ENCODE measurements around the gene HSPA1B.
A peak's percentile ranks its signal among the peaks of the same experiment; 100 is the strongest.
"Not testable (repeated sequence)": the region's sequence is repeated elsewhere in the genome, so short reads cannot be mapped to it uniquely, and the experiment has no call there.

The HSPA1B gene

DNA sequence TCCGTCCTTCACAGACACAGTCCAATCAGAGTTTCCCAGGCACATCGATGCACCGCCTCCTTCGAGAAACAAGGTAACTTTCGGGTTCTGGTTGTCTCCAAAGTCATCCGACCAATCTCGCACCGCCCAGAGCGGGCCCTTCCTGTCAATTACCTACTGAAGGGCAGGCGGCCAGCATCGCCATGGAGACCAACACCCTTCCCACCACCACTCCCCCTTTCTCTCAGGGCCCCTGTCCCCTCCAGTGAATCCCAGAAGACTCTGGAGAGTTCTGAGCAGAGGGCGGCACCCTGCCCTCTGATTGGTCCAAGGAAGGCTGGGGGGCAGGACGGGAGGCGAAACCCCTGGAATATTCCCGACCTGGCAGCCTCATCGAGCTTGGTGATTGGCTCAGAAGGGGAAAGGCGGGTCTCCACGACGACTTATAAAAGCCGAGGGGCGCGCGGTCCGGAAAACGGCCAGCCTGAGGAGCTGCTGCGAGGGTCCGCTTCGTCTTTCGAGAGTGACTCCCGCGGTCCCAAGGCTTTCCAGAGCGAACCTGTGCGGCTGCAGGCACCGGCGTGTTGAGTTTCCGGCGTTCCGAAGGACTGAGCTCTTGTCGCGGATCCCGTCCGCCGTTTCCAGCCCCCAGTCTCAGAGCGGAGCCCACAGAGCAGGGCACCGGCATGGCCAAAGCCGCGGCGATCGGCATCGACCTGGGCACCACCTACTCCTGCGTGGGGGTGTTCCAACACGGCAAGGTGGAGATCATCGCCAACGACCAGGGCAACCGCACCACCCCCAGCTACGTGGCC lies at the start of gene HSPA1B:
Gene HSPA1B (plus strand): TSS at position 453 of the 794 bp plus-strand sequence. CDS start 213 bp downstream, at position 666.
- no peak for DNase-seq

DNA sequence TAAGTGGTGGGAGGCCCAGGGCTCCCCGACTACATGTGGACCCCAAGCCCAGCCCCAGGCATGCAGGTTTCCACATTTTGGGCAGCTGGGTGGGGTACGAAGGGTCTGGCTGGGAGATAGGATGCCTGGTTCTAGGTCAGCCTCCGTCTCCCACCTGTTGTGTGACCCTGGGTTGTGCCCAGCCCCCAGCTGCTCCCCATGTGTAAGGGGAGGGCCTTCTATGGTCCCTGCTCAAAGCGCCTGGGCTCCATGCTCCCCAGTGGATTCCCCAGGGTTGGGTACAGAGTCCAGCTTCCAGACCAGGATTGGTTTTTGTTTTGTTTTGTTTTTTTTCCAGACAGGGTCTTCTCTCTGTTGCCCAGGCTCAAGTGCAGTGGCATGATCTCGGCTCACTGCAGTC lies 49.3 kb upstream of the HSPA1B start:
- DNase-seq = no peak

DNA sequence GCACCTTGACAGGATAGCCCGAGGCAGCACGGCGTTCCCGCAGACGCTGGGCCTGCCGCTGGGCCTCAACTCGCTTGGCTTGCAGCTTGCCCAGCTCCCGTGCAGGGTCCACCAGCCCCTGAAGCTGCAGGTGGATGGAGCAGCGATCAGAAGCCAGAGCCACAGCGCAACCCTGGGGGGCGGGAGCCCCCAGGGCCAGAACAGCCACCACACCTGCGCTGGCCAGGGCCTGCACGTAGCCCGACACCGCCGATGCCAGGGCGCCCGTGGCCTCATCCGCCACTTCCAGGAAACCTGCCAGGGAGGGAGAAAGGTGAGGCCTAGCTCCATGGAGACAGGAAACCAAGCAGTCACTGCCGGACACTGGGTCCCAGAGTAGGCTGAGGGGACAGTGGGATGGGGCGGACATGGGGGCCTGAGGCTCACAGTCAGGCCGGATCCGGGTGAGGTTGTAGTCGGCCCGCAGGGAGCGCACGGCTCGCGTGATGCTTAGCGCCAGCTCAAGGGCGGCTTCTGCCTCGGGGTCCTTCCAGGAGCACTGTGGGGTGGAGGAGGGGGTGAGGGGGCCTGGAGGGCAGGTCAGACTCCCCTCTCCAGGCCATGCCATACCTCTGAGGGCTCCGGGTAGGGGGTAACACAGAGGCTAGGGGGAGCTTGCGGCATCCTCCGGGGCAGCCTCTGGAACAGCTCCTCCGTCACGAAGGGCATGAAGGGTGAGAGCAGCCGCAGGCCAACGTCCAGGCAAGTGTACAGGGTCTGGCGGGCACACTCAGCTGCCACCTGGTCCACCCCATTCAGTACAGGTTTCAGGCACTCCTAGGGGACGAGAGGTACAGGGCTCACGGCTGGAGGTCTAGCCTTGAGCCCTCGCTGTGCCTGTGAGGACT lies 48.3 kb upstream of the HSPA1B start:
- no peak for DNase-seq

DNA sequence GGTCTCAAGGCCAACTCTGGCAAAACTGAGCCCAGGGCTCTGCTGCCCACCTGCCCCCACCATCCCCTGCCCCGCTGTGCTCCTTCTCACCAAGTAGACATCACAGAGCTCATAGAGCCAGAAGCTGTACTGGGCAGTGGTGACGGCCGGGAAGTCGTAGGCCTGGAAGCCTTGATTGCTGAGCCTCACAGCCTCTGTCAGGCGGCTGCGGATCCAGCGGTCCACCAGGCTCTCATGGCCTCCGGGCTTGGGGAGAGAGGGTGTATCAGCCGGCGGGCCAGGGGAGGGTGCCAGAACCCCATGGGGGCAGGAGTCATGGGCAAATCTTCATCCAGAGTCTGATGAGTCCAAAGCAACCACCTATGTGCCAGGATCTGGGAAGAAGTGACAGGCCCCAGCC lies 47.6 kb upstream of the HSPA1B start:
- DNase-seq = no peak

DNA sequence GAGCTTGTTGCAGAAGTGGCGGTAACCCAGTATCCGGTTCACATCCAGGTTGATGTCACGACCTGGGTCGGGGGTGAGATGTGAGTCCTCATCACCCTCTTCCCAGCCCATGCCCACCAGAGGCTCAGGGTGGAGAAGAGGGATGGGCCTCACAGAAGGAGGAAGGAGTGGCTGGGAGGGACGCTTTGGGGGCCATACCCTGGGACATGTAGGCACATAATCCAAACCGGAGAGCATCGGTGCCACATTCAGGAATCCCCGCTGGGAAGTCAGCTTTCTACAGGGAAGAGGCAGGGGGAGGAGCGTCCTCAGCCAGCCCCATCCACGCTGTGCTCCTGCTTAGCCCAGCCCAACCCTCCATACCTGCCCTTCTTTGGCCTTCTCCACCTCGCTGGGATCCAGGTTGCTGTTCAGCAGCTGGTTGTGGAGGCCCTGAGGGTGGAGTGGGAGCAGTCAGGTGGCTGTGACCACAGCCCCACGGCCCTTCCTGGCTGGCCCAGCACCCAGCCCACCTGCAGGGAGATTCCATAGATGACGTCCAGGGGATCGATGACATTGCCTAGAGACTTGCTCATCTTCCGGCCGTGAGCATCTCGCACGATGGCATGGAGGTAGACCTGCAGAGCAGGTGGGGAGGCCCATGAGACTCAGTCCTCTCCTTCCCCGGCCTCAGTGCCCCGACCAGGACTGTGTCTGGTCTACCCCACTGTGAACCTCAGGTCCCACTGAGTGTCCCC lies 46.9 kb upstream of the HSPA1B start:
- DNase-seq = no peak

DNA sequence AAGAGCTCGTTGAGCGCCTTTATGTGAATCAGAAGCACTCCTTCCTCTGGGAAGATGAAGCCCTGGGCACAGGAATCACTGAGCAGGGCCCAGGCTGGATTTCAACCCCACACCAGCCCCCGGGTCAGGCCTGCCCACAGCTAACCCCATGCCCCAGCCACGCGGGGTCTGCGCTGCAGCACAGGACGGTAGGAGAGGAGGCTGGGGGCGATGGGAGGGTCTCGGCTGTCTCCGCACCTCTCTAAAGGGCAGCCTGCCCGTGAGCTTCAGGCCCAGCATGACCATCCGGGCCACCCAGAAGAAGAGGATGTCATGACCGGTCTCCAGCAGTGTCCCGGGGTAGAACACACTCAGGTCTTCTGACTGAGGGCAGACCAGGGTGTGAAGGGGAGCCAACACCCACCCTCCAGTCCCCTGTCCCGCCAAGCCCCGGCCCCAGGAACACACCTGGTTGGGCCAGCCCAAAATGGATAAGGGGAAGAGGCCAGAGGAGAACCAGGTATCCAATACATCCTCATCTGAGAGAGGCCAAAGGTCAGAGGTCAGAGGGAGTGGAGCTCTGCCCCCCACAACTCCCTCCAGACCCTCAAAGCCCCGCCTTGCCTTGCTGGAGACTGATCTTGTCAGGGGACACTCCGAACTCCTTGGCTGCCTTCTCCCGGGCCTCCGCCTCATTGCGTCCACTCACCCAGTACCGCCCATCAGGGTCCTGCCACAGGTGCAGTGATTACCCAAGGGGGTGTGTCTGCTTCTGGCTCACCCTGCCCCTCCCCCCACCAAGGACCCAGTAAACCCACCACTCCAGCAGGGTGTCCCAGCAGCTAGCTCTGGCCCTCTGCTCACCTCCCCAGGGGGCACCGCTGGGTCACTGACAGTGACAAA lies 46.1 kb upstream of the HSPA1B start:
- DNase-seq = no peak

- DNase-seq = no peak
Measured at GRCh38 chr6:31782126-31782855, 45.2 kb upstream of the HSPA1B start.

GRCh38 chr6:31784098-31784925 lies 43.2 kb upstream of the HSPA1B start:
- no peak for DNase-seq

GRCh38 chr6:31785475-31785874 lies 42.1 kb upstream of the HSPA1B start:
- DNase-seq = no peak

DNA sequence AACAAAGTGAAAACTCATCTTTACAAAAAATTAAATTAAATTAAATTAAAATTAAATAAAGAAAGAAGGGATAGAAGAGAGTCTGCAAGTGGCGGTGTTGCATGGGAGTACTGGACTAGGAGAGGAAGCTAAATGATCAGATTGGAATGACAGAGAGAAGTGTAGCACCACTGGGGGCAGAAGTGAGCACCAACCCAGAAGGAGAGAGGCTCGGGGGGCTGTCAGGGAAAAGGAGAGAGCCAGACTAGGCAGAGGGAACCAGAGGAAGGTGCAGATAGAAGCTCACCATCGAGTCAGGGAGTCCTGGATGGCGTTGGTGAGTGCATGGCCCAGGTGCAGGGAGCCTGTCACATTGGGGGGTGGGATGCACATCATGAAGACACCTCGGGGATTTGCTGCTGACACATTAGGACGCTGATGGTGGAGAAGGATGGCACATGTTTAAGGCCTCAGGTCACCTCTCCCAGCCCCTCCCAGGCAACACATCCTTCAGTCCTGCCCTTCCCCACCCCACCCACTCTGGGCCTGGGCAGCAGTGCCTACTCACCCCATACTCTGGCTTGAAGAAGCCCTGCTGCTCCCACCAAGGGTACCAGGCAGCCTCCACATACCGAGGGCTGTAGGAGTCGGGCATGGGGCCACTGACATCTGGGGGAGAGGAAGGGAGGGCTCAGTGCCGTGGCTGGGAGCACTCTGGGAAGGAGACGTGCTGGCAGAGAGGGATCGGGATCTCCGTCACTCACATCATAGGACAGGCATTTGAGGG lies 36.0 kb upstream of the HSPA1B start:
- DNase-seq = peak; percentile 59 to 64

DNA sequence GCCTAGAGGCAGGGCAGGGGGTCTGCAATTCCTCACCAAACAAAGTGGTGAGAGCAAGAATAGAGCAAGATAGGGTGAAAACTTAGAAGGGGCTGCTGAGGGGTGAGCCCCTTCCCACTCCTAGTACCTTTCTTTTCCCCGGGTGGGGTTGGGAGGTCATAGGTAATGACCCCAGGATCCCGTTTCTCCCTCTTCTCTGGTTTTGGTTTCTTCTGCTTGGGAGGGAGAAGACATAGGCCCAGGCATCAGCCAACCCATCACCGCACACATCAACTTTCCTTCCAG lies 35.5 kb upstream of the HSPA1B start:
- no peak for DNase-seq

- no peak for DNase-seq
Measured at GRCh38 chr6:31792761-31793171, 34.8 kb upstream of the HSPA1B start.

- not testable (repeated sequence) for DNase-seq
Measured at GRCh38 chr6:31793927-31794245, 33.7 kb upstream of the HSPA1B start.

- DNase-seq = peak; percentile 48 to 61
Measured at GRCh38 chr6:31794294-31794865, 33.2 kb upstream of the HSPA1B start.

- DNase-seq = peak in 1 of 2 experiments; percentile 70
Measured at GRCh38 chr6:31794866-31795615, 32.5 kb upstream of the HSPA1B start.

DNA sequence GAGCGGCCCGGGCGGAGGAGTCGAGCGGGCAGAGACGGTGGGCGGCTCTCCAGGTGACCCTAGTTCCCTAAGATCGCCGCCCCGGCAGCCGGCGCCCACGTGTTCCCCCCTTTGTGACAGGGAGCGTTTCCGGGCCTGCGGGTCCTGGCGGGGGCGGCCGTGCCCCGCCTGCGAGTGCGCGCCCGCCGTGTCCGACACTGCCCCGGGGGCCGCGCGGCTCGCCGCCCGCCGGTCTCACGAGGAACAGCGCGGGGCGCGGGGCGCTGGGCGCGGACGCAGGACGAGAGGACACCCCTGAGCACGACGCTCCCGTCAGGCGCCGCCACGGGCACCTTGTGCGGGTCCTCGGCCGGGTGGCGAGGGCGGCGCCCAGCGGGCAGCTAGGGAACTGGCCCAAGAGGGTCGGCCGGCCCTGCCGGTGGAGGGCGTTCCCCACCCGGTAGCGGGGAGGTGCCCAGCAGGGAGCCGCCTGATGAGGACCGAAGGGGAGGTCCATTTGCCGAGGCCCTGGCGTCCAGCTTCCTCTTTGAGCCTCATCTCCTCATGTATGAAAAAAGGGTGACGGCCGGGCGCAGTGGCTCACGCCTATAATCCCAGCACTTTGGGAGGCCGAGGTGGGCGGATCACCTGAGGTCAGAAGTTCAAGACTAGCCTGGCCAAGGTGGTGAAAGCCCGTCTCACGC lies 31.8 kb upstream of the HSPA1B start, which contains the start of gene VARS1:
Gene VARS1 (minus strand): TSS at position 137 of the 683 bp plus-strand sequence. CDS start 535 bp downstream, outside the sequence.
- peak; percentile 96 to 98 for DNase-seq

DNA sequence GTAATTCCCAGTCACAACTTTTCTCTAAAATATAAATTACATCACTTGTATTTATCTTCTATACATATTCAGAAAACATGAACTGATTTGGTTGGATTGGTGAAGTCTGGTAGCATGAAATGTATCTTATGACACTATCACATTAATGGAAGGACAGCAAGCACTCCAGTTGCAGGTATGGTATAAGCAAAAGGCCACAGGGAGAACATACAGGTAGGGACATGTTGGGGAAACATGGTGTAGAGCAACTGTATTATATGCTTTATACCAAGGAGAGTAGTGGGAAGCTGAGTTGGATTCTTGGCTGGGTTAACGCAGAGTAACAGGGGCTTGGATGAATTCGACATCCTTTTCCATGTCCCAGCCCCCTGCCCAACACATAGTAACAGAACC lies 30.5 kb upstream of the HSPA1B start:
- DNase-seq = no peak

- no peak for DNase-seq
Measured at GRCh38 chr6:31797588-31797987, 29.9 kb upstream of the HSPA1B start.

Measured in AML-193 (cell line).